Astrocyte (in vitro differentiated cells and primary cell): ENCODE measurements around the gene GABBR1. TPM values are rescaled to one million over a fixed set of nuclear protein-coding genes. Genes with fewer than 3 reads are reported as not detected.

Experiments used
- DNase-seq: peaks from one replicate; pipeline ENCODE4 v3.0.0-alpha.2; 2010; ENCODE audit warnings: low read depth
- FAIRE-seq: peaks from 2 replicates; lab custom pipeline; 2011; peaks lifted over from hg19 to GRCh38; lab: Jason Lieb, UNC
- H2AFZ ChIP-seq: 2 replicates; pipeline ENCODE4 v1.6.0; 2012; ENCODE audit warnings: low read depth, low read length, inconsistent platforms
- H3K27ac ChIP-seq: 2 replicates; pipeline ENCODE4 v1.5.1; 2011; ENCODE audit warnings: low read depth, low read length, inconsistent platforms
- H3K27me3 ChIP-seq: 2 replicates; pipeline ENCODE4 v1.6.0; 2011; ENCODE audit warnings: low read length, inconsistent platforms; ENCODE audit not compliant: insufficient read depth
- H3K36me3 ChIP-seq: 2 replicates; pipeline ENCODE4 v1.5.1; 2011; ENCODE audit warnings: low read length, inconsistent platforms; ENCODE audit not compliant: insufficient read depth
- H3K4me1 ChIP-seq: 2 replicates; pipeline ENCODE4 v1.5.1; 2011; ENCODE audit warnings: low read length, inconsistent platforms; ENCODE audit not compliant: insufficient read depth
- H3K4me2 ChIP-seq: 2 replicates; pipeline ENCODE4 v1.6.0; 2012; ENCODE audit warnings: low read length, inconsistent platforms
- H3K4me3 ChIP-seq: 2 replicates; pipeline ENCODE4 v1.5.1; 2011; ENCODE audit warnings: low read depth, mild to moderate bottlenecking, low read length, inconsistent platforms; ENCODE audit not compliant: insufficient read depth
- H3K79me2 ChIP-seq: 2 replicates; pipeline ENCODE4 v1.6.0; 2012; ENCODE audit warnings: mild to moderate bottlenecking, low read length, inconsistent platforms; ENCODE audit not compliant: insufficient read depth
- H3K9ac ChIP-seq: 2 replicates; pipeline ENCODE4 v1.6.0; 2012; ENCODE audit warnings: mild to moderate bottlenecking, low read length, inconsistent platforms
- H3K9me3 ChIP-seq: 2 replicates; pipeline ENCODE4 v1.5.1; 2012; ENCODE audit warnings: low read depth, mild to moderate bottlenecking, low read length, inconsistent platforms; ENCODE audit not compliant: insufficient read depth
- H4K20me1 ChIP-seq: 2 replicates; pipeline ENCODE4 v1.6.0; 2012; ENCODE audit warnings: low read length, inconsistent platforms; ENCODE audit not compliant: insufficient read depth
- H3K27ac Mint-ChIP-seq: one replicate; pipeline ENCODE4 v1.8.0; 2021; ENCODE audit warnings: mild to moderate bottlenecking, mixed read lengths; ENCODE audit not compliant: unreplicated experiment
- H3K27me3 Mint-ChIP-seq: one replicate; pipeline ENCODE4 v1.8.0; 2021; ENCODE audit warnings: low read depth, mixed read lengths; ENCODE audit not compliant: unreplicated experiment
- H3K36me3 Mint-ChIP-seq: one replicate; pipeline ENCODE4 v1.8.0; 2021; ENCODE audit warnings: low read depth, mixed read lengths; ENCODE audit not compliant: unreplicated experiment
- H3K4me1 Mint-ChIP-seq: one replicate; pipeline ENCODE4 v1.8.0; 2021; ENCODE audit warnings: low read depth, mixed read lengths; ENCODE audit not compliant: unreplicated experiment
- H3K4me3 Mint-ChIP-seq: one replicate; pipeline ENCODE4 v1.8.0; 2021; ENCODE audit warnings: mild to moderate bottlenecking, moderate library complexity, mixed read lengths; ENCODE audit not compliant: unreplicated experiment
- H3K9me3 Mint-ChIP-seq: one replicate; pipeline ENCODE4 v1.8.0; 2021; ENCODE audit warnings: mild to moderate bottlenecking, mixed read lengths; ENCODE audit not compliant: unreplicated experiment
- CTCF ChIP-seq: IDR thresholded peaks from 2 replicates; pipeline ENCODE4 v1.5.1; 2011; ENCODE audit warnings: low read depth, mild to moderate bottlenecking, inconsistent platforms, low read length, moderate library complexity; ENCODE audit not compliant: insufficient read depth
- EZH2 ChIP-seq: IDR thresholded peaks from 2 replicates; pipeline ENCODE4 v1.6.1; 2012; ENCODE audit warnings: mild to moderate bottlenecking, low read length, inconsistent platforms; ENCODE audit not compliant: insufficient read depth
- total RNA-seq: library from RNA; stranded (reverse); gene quantifications from 2 replicates; pipeline ENCODE4 v1.2.1, GENCODE V29; 2021

Gene GABBR1
- total RNA-seq, 1 donor from 2014 or later = 66.3 TPM

- no peaks in the 10 kb centered on the region for H3K4me1 ChIP-seq
- DNase-seq = no peak
- H3K27ac ChIP-seq = no peak overlapping the region
- TF ChIP-seq CTCF (no peak), EZH2 (no peak)
- FAIRE-seq = no peak
- H3K9me3 ChIP-seq = peaks cover 6% of the 10 kb centered on the region
- peaks cover 10% of the 10 kb centered on the region for H3K4me1 Mint-ChIP-seq
- H3K36me3 Mint-ChIP-seq = peaks cover 2% of the 10 kb centered on the region
- H3K9ac ChIP-seq = no peak overlapping the region
- H3K9me3 Mint-ChIP-seq = peaks cover 13% of the 10 kb centered on the region
- no peak overlapping the region for H3K27ac Mint-ChIP-seq
- H3K79me2 ChIP-seq = no peaks in the 10 kb centered on the region
- no peak overlapping the region for H3K4me2 ChIP-seq
- H3K36me3 ChIP-seq = no peaks in the 10 kb centered on the region
- no peaks in the 10 kb centered on the region for H4K20me1 ChIP-seq
- no peak overlapping the region for H3K4me3 ChIP-seq
- no peak overlapping the region for H2AFZ ChIP-seq
- H3K4me3 Mint-ChIP-seq = no peak overlapping the region
- peaks cover 6% of the 10 kb centered on the region for H3K27me3 Mint-ChIP-seq
- no peaks in the 10 kb centered on the region for H3K27me3 ChIP-seq
These were observed 122.2 kb downstream of the GABBR1 start for GRCh38 chr6:29510746-29511300.

GRCh38 chr6:29510202-29510601 lies 122.8 kb downstream of the GABBR1 start:
- Mint-ChIP-seq H3K4me3 (no peak overlapping the region), H3K36me3 (peaks cover 2% of the 10 kb centered on the region), H3K9me3 (peaks cover 16% of the 10 kb centered on the region), H3K27ac (no peak overlapping the region), H3K4me1 (peaks cover 10% of the 10 kb centered on the region), H3K27me3 (peaks cover 7% of the 10 kb centered on the region)
- H3K27ac ChIP-seq = no peak overlapping the region
- no peaks in the 10 kb centered on the region for H3K79me2 ChIP-seq
- H3K27me3 ChIP-seq = no peaks in the 10 kb centered on the region
- TF ChIP-seq CTCF (no peak), EZH2 (no peak)
- no peaks in the 10 kb centered on the region for H3K36me3 ChIP-seq
- no peaks in the 10 kb centered on the region for H4K20me1 ChIP-seq
- DNase-seq (no peak), FAIRE-seq (no peak)
- no peaks in the 10 kb centered on the region for H3K4me1 ChIP-seq
- peaks cover 6% of the 10 kb centered on the region for H3K9me3 ChIP-seq
- H2AFZ ChIP-seq = no peak overlapping the region
- no peak overlapping the region for H3K4me2 ChIP-seq
- no peak overlapping the region for H3K9ac ChIP-seq
- H3K4me3 ChIP-seq = no peak overlapping the region

Other genes starting within 250 kb of the GABBR1 start
- gene OR12D2, start 237.6 kb downstream of the GABBR1 start, total RNA-seq = not detected in 2 replicates
- not detected in 2 replicates for gene OR12D1, start 218.3 kb downstream of the GABBR1 start, total RNA-seq
- gene OR10C1, start 193.9 kb downstream of the GABBR1 start, total RNA-seq = not detected in 2 replicates
- not detected in 2 replicates for gene OR11A1, start 176.1 kb downstream of the GABBR1 start, total RNA-seq
- not detected in 2 replicates for gene OR2H1, start 176.0 kb downstream of the GABBR1 start, total RNA-seq
- not detected in 2 replicates for gene MAS1L, start 145.2 kb downstream of the GABBR1 start, total RNA-seq
- 9.9 and 13.2 TPM in 2 replicates for gene UBD, start 73.5 kb downstream of the GABBR1 start, total RNA-seq
- gene OR2H2, start 48.1 kb downstream of the GABBR1 start, total RNA-seq = not detected in 2 replicates
- not detected in 2 replicates for gene MOG, start 23.9 kb upstream of the GABBR1 start, total RNA-seq
- gene ZFP57, start 48.0 kb upstream of the GABBR1 start, total RNA-seq = 0.36 and 0.50 TPM in 2 replicates
- 6.0 and 7.4 TPM in 2 replicates for gene HLA-F, start 90.3 kb upstream of the GABBR1 start, total RNA-seq
- gene HLA-G, start 194.6 kb upstream of the GABBR1 start, total RNA-seq = 0.79 and 0.89 TPM in 2 replicates